Effector CD8-positive, alpha-beta T cell (primary cell): ENCODE data around the gene MARCHF10.

Experiments used
- DNase-seq: peaks from one replicate; lab custom pipeline; 2025; lab: John Stamatoyannopoulos, UW

The MARCHF10 gene

DNA sequence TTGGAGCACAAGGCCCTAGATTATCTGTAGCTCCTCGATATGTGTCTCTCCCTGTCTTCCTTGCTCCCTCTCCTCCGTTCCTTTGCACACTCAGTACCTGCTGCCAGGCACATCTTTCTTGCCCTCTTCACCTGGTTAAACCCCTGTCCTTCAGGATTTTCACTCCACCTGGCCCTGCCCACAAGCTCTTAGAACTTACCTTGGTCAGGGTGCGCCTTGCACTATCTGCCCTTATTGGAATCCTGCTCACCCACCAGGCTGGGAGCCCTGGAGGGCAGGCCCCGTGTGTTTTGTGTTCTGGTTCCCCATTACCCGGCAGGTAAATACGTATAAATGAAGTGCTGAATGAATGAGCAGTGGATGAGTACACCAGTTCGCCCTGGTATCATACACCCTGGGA is 54.6 kb downstream of the MARCHF10 start:
- DNase-seq, result no peak

DNA sequence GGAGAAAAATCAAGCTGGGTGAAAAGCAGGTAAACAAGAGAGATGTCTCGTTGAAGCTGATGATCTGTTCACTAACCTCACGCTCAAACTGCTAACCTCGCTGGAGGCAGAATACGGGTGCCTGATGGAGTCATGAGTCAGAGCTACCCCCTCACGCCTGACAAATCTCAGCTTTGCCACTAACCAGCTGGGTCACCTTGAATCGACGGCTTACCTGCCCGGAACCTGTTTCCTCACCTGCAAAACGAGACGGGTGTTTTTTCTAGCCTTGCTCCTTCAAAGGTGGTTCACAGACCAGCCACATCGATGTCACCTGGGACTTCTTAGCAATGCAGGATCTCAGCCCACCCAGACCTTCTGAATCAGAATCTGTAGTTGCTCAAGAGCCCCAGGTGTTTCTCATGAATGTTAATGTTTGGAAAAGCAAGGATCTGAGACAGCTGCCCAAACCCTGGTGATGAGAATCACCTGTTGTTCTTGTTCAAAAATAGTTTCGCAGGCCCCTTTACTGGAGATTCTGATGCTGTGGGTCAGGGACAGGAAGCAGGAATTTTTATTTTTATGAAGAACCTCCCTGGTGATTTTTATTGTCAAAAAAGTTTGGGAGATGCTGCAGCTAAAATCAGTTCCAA is 56.9 kb downstream of the MARCHF10 start:
- DNase-seq, result no peak

DNA sequence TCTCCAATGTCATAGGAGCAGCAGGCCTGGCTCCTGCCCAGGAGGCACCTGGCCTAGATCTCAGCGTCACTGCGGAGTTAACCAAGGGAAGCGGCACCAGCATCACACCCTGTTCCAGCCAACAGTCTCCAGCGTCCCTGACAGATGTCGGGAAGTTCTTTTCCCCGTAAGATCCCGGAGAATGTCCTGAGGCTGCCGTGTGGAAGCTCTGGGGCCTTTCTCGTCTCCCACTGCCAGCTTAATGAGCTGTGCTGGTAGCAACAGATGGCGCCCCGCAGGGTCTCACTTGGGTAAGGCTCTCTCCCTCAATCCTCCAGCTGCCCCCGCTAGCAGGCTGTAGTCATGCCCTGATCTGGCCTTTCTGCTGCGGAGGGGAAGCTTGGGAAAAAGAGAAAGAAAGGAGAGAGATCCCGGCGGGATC is 57.5 kb downstream of the MARCHF10 start:
- no peak for DNase-seq

DNA sequence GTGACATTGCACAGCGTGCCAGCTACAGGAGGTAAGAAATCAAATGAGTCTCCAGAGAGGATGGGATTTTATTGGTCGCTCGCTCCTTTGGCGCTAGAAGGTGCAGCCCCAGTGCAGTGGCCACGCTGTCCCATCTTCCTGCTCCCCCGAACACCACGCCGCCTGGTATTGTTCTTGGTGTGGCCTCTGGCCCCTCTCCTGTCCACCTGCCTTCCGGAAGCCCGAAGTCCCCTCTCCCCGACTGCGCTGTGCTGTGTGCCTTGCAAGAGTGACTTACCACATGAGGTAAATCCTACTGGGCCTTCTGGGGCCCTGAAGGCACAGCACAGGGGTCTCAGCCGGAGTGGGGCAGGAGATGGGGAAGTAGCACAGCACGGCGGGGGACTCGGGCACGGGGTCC is 58.2 kb downstream of the MARCHF10 start:
- no peak for DNase-seq

DNA sequence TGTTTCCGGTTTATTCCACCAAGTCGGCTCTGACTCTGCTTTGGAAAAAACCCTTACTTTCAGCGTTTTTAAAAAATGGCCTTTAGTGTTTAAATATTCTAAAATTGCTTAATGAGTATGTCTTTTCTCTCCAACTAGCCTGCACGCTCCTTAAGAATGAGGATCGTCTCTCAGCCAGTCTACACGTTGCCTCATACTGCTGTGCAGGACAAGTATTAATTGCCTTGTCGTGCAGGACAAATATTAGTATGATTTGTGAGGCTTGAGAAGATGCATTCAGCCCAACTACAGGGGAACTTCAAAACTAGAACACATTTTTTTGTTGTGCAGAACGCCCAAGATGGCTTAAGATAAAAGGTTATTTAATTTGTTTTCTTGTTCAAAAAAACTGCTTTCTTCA is 61.2 kb downstream of the MARCHF10 start:
- DNase-seq, result no peak

DNA sequence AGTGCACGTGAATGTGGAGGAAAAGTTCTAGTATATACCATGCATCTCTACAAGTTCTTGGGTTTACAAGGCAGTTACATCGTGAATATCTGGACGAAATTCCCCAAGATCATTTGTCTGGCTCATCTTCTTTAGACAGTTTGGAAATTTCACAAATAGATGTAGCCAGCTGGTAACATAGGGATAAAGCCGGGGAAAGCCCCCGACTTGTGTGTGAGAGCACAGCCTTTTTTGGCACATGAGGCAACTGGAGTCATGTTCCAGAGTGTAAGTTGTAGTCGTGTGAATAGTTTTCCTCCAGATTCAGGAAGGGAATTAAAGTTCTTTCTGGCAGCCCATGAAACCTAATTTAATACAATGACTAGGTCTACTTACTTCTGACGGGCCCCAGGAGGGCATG is 62.3 kb downstream of the MARCHF10 start:
- DNase-seq, result no peak

DNA sequence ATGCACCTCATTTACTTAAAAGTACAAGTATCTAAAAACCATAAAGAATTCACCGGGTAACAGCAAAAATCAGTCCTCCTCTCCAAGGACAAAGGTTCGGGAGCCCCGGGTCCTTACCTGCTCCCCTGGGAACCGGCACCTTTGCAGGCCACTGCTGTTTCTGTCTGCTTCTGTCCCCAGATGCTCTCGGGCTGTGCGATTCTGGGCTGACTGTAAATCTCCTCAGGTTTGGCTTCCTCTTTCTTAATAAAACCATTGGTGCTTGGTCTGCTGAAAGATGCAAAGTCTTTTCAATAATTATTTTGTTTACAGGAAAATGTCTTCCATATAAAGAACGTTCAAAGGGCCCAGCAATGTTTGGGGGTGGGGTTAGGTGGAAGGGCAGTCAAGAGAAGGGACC is 63.9 kb downstream of the MARCHF10 start:
- DNase-seq, result no peak

DNA sequence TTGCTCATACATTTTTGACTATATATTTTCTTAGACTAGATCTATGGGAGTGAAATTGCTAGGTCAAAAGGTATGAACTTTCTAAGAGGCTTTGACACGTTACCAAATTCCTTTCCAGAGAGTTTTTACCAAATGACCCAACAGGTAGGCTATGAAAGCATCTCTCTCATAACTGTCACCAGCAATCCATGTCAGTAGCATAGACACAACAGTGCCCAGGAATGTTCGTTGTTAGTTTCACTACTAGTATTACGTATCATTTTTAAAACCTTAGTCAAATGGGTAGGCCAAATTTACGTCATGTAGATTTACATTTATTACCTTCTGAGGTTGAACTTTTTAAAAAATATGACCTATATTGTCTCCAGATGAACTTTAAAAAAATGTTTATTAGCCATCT is 66.8 kb downstream of the MARCHF10 start:
- DNase-seq, result no peak

DNA sequence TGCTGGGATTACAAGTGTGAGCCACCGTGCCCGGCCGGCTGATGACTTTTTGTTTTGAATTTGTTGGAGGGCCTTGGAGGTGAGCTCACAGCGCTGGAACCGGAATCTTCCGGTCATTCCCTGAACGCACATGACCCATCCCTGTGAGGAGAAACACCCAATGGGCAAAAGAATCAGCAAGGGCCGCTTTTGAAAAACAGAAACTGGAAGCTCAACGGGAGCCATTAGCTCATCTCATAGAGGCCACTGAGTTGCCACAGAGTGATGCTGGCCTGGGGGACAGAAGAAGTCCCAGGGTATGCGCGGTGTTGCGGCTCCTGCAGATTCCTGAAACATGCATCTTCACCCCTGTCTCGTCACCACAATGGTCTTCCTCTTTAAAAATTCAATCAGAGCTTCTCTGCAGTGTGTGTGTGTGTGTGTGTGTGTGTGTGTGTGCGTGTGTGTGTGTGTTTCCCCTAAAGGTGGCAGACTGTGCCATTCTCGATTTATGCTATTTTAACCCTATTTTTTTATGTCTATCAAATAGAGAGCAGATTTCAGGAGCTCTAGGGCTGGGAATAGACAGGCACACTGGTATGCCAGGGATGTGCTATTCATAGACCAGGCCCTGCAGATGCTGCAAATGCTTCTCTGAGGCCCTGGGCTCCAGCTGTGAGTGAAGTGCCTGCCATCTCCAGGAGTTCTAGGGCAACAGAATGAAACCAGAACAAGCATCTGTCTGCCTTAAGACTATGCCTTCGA is 68.3 kb downstream of the MARCHF10 start:
- no peak for DNase-seq

DNA sequence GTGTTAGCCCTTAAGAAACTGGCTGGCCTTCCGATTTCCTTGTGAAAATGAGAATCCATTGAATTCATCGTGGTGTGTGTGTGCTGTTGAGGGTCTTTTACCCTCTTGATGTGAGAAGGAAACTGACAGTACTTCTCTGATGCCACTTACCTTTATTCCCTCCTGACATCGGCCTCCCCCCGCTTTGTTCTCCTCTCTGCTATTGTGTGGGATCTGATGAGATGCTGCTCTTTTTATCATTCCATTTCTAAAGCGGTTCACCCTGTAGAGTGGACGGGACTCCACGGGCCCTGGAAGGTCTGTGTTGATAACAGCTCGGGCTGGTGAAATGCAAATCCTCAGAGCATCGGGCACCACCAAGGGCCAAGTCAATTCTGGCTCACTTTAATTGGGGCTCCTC is 69.8 kb downstream of the MARCHF10 start:
- no peak for DNase-seq

DNA sequence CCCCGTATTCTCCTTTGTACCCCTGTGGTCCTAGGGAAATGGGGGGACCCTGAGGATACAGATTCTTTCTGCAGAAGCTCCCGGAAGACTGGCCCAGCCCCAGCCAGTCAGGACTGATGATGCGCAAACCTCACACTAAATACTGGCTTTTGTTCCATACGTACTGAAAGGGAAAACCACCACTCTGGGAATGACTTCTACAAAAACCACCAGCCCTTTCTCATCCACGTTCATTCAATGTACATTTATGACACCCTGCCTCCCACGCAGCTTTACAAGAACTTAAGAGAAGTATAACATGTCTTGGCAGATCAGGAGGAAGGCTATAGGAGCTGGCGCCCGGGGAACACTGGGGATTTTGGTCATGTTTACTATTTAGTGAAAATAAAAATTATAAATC is 70.6 kb downstream of the MARCHF10 start:
- DNase-seq, result no peak

DNA sequence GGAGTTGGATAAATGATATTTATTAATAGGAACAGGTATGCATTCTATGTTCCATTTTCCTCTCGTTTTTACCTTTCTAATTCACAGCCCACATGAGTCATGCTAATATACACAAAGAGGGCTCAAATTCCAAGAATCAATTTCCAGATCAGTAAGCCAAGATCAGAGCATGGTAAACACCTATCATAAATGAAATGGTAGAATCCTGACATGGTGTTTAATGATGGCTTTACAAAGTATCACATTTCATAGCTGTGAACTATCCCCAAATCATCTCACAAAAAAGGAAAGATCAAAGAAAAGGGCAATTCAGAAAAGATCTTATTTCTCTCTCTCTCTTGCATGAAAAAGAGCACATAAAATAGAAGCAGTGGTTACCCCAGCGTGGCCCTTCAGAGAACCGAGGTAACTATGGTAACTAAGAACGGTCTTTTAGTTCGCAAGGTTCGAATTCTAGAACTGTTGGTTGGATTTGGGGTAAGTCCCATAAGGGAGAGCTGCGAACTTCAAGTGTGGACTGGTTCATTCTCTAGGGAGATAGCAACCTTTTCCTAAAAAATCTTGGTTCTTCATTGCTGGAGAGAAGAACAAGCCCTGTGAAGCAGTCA is 73.0 kb downstream of the MARCHF10 start:
- no peak for DNase-seq

DNA sequence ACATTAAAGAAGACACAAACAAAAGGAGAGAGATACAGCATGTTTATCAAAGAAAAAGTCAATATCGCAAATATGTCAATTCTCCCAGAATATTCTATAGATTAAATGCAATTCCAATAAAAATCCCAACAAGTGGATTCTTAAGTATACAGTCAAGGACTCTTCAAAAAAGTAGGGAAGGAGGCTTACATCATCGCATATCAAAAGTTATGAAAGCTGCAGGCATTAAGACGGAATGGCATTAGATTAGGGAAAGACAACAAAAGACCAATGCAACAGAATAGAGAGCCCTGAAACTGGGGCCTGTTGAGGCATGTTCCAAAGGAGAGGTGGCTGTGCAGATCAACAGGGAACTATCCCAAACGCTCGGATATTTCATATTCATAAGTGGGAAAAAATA is 76.0 kb downstream of the MARCHF10 start:
- no peak for DNase-seq

DNA sequence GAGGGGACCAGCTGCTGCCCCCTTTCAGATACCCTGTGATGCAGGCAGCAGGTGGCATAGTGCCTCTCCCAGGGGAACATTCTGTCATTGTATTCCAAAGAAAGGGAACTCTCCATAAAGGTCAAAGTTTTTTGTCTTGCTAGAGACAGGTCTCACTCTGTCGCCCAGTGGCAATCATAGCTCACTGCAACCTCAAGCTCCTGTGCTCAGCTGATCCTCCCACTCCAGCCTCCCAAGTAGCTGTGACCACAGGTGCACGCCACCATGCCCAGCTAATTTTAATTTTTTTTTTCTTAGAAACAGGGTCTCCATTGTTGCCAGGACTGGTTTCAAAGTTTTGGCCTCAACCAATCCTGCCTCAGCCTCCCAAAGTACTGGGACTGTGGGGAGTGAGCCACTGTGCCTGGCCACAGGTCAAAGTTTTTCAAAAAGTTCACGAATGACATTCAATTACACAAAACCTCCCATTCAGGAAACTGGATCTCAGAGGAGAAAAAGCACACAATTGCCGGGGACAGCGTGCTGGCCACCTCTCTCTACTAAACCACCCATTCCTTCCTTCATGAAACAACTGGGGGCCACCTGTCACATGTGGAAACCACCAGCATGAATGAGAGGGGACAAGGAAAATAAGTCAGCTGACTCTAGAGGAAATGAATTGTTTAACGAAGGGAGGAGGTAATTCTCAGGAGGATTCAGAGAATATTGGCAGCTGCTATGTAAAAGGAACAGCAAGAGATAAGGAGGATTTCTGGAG is 80.0 kb downstream of the MARCHF10 start:
- no peak for DNase-seq

DNA sequence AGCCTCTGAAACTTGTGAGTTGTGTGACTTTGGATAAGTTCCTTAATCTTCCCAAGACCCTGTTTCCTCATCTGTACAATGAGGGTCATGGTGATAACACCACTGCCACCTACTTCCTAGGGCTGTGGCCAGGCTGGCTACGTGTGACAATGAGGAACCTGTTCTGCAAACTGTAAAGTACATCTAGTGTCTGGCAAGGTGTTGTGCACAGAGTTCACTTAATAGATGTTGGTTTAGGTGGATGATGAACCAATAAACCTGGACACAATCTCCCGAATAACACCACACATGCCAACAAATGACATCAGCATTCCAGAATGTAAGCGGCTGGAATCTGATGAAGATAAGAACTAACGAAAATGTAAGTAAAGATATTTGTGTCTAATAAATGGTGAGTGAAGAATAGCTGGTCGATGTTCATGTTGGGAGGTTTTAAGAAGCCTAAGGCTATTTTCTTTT is 82.3 kb downstream of the MARCHF10 start:
- DNase-seq, result no peak

DNA sequence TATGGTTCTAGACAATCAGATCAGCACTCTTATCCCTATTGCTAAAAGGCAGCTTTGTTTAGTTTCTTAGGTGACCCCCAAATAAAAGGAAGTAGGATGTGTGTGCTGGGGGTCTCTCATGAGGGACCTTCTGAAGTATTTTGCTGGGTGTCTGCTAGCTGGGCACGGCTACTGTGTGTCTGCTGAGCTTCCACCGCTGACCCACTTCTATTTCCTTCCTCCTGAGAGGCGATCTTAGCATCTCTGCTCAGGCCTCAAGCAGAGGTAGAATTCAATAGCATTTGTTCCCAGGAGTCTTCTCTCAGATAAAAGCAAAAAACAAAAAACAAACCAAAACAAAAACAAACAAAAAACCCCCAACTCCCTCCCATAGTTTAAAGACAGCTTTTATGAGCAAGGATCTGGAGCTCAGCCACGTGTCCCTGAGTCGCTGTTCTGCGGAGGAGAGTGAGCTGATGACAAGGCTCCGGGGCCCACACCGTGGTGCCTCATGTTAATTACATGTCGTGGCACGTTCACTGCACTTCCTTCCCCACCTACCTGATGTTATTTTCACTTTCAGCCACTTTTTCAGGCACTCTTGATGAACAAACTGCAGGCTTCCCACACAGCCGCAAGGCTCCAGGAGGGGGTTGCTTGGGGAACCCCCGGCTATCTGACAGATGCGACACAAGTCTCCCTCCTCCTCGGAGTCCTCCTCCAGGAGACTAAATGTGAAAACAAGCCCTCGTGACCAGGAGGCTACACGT is 83.5 kb downstream of the MARCHF10 start:
- DNase-seq, result peak; percentile 19

DNA sequence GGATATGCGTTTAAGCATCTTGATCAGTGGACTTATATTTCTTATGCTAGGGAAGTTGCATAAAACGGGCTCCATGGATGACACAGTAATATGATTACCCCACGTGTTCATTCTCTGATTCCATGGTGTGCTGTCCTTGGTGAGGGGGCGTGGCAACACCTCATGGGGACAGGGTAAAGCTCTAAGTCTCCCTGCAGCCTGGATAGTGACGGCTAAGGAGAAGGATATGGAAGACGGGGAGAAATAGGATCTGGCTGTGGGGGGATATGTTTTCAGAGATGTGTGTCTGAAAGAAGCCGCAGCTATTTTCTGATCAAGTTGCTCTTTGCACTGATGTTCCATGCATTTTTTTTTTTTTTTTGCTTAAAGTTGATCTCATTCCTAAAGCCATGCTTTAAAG is 84.3 kb downstream of the MARCHF10 start:
- no peak for DNase-seq

DNA sequence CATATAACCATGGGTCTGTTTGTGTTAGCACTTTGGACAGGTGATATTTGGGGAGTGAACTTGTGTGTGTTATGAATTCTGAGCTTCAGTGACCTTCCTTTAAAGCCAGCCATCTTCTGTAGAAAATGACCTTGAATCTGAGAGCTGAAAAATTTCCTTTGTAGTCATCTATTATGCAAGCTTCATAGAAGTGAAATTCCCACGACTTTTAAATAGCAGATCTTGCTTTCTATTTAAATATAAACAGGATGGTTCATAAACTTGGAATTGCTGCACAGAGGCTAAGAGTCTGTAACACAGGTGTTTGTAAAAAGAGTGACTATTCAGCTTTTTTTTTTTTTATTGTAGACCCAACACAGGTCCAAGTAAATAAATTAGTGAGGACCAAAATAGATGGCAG is 85.5 kb downstream of the MARCHF10 start:
- DNase-seq, result no peak

DNA sequence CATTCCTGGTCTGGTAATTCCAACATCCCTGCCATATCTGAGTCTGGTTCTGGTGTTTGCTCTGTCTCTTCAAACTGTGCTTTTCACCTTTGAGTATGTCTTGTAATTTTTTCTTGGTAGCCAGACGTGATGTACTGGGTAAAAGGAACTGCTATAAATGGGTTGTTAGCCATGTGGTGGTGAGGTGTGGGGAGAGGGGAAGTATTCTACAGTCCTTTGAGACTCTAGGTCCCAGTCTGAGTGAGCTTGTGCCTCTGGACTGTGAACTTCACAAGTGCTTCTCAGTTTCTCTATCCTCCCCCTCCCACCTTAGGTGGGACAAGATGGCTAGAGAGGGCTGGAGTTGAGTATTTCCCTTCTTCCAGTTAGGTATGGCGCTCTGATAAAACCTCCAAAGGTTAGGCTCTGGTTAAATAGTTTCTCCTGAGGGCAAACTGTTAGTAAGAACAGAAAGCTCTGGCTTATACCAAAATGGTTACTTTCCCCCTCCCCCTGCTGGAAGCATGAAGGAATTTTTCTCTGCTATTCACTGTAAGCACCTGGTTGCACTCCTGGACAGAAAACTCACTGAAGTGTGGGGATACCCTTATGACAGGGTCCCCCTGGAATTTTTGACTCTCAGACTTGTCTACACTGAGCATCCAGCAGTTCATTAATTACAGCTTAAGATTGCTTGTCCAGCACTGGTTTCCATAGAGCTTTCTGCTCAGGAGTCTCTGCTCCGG is 87.8 kb downstream of the MARCHF10 start:
- no peak for DNase-seq

DNA sequence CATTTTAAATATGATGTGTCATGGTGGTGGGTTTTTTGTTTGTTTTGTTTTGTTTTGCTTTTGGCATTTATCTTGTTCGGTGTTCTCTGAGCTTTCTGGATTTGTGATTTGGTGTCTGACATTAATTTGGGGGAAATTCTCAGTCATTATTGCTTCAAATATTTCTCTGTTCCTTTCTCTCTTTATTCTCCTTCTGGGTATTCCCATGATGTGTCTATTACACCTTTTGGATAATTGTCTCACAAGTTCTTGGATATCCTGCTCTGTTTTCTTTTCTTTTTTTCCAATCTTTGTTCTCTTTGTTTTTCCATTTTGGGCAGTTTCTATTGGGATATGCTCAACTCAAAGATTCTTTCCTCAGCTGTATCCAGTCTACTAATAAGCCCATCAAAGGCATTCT is 88.5 kb downstream of the MARCHF10 start:
- DNase-seq, result no peak

DNA sequence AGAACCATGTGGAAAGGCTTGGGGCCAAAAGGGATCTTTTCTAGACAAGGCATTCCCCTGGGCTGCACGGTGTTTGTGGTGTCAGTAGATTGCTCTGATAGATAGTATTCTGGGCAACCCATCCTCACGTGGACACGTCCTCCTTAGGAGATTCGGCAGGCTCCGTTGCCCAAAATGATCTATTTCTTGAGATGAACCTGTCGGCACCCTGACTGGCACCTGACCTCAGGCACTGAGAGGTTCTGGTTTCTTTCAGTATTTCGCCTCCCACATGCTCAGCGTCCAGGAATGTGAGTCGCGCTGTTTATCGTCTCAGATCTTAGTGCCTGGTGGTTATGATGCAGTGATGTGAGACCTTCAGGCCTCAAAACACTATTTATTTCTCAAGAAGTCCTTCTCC is 89.7 kb downstream of the MARCHF10 start:
- DNase-seq, result no peak
